ENCODE measurements around the gene NME4.

DNA sequence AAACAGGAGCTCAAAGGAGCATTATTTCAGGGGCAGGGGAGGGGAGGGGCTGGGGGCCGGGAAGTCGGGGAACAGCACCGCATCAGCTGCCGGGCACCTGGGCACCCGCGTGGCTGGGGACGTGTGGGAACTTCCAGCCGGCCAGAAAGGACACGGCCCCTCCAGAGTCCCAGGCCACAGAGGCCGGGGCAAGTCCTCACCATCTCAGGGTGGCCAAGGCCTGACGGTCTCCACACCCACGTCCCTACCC, 16.3 kb upstream of the NME4 start:
- TF ChIP-seq, protein P1, sequence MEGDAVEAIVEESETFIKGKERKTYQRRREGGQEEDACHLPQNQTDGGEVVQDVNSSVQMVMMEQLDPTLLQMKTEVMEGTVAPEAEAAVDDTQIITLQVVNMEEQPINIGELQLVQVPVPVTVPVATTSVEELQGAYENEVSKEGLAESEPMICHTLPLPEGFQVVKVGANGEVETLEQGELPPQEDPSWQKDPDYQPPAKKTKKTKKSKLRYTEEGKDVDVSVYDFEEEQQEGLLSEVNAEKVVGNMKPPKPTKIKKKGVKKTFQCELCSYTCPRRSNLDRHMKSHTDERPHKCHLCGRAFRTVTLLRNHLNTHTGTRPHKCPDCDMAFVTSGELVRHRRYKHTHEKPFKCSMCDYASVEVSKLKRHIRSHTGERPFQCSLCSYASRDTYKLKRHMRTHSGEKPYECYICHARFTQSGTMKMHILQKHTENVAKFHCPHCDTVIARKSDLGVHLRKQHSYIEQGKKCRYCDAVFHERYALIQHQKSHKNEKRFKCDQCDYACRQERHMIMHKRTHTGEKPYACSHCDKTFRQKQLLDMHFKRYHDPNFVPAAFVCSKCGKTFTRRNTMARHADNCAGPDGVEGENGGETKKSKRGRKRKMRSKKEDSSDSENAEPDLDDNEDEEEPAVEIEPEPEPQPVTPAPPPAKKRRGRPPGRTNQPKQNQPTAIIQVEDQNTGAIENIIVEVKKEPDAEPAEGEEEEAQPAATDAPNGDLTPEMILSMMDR (IDR thresholded peaks at IDR 0.05; ENCODE audit: low read depth, low read length), result no peak
- no peak for TF ChIP-seq EZH2phosphoT487 (IDR thresholded peaks at IDR 0.05; ENCODE audit: low read depth)
